GM12878 (cell line): ENCODE measurements around the gene PLXNB3.

Experiments used
- ATF7 ChIP-seq: fragments of 450-650 bp; IDR thresholded peaks from 2 replicates; pipeline ENCODE4 v1.6.1; 2016; ENCODE audit warnings: low read depth, mild to moderate bottlenecking
- CTCF ChIP-seq, 3 experiments: IDR thresholded peaks in 2 of 3; conservative IDR thresholded peaks in 1 of 3; 2 replicates each; pipeline ENCODE4 v1.5.1; 2011; ENCODE audit warnings: low read depth in 3 of 3, low read length in 3 of 3, mild to moderate bottlenecking in 3 of 3, control low read depth in 2 of 3, moderate library complexity in 2 of 3, inconsistent platforms in 1 of 3, mixed read lengths in 1 of 3; ENCODE audit not compliant: control insufficient read depth in 2 of 3, insufficient read depth in 1 of 3; ENCODE audit errors: extremely low read depth in 1 of 3

- TF ChIP-seq CTCF (IDR thresholded peaks at IDR 0.05 in 2 of 3, conservative IDR thresholded peaks at IDR 0.05 in 1 of 3; ENCODE audit: control insufficient read depth in 2 of 3, extremely low read depth in 1 of 3, insufficient read depth in 1 of 3, low read depth in 3 of 3, low read length in 3 of 3) (peak; percentile 36 to 48 (median 42); a peak in 4 of 6 replicates), ATF7 (no peak)
Observed at GRCh38 chrX:153723351-153724251, 40.4 kb upstream of the PLXNB3 start.
